ENCODE measurements around the gene INSR. TPM values are rescaled to one million over a fixed set of nuclear protein-coding genes. Genes with fewer than 3 reads are reported as not detected.
A peak's percentile ranks its signal among the peaks of the same experiment; 100 is the strongest.
"Not testable (repeated sequence)": the region's sequence is repeated elsewhere in the genome, so short reads cannot be mapped to it uniquely, and the experiment has no call there.

Gene INSR
- total RNA-seq, 4 donors from 2014 or later, result 54.0 to 226 (median 71.1) TPM

DNA sequence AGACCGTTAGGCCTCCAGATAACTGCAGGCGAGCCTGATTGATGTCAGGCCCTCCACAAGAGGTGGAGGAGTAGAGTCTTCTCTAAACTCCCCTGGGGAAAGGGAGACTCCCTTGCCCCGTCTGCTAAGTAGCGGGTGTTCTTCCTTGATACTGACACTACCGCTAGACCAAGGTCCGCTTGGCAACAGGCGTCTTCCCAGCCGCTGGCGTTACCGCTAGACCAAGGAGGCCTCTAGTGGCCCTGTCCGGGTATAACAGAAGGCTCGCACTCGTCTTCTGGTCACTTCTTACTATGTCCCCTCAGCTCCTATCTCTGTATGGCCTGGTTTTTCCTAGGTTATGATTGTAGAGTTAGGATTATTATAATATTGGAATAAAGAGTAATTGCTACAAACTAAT lies 227.1 kb downstream of the INSR start:
- peaks cover 3 to 19% of the 10 kb centered on the region in 2 donors for H3K36me3 ChIP-seq
- H3K4me3 ChIP-seq; H3K27me3 ChIP-seq; ATAC-seq; DNase-seq; H3K4me1 ChIP-seq; H3K9me3 ChIP-seq; H3K27ac ChIP-seq; in situ Hi-C loops (cut with MboI; ENCODE audit: low sequenced_read_pairs in 4 of 4); intact Hi-C loops (cut with DNase I; ENCODE audit: low total_unique reads): not testable (repeated sequence)
- TF ChIP-seq, protein P1, sequence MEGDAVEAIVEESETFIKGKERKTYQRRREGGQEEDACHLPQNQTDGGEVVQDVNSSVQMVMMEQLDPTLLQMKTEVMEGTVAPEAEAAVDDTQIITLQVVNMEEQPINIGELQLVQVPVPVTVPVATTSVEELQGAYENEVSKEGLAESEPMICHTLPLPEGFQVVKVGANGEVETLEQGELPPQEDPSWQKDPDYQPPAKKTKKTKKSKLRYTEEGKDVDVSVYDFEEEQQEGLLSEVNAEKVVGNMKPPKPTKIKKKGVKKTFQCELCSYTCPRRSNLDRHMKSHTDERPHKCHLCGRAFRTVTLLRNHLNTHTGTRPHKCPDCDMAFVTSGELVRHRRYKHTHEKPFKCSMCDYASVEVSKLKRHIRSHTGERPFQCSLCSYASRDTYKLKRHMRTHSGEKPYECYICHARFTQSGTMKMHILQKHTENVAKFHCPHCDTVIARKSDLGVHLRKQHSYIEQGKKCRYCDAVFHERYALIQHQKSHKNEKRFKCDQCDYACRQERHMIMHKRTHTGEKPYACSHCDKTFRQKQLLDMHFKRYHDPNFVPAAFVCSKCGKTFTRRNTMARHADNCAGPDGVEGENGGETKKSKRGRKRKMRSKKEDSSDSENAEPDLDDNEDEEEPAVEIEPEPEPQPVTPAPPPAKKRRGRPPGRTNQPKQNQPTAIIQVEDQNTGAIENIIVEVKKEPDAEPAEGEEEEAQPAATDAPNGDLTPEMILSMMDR (IDR thresholded peaks at IDR 0.05 in 4 of 5, conservative IDR thresholded peaks at IDR 0.05 in 1 of 5), result peak in 1 of 5 experiments; percentile 30

- no peak overlapping the region for H3K27ac ChIP-seq
- no peak for DNase-seq
- no peaks in the 10 kb centered on the region for H3K36me3 ChIP-seq
- in situ Hi-C loops (cut with MboI; ENCODE audit: low sequenced_read_pairs in 4 of 4), result no loop called here
- H3K9me3 ChIP-seq, result no peaks in the 10 kb centered on the region
- no peaks in the 10 kb centered on the region for H3K27me3 ChIP-seq
- intact Hi-C loops (cut with DNase I; ENCODE audit: low total_unique reads), result no loop called here
- no peak for TF ChIP-seq POLR2A (IDR thresholded peaks at IDR 0.05)
- TF ChIP-seq, protein P1 (IDR thresholded peaks at IDR 0.05 in 4 of 5, conservative IDR thresholded peaks at IDR 0.05 in 1 of 5), result no peak
- no peak for ATAC-seq
- H3K4me1 ChIP-seq, result no peaks in the 10 kb centered on the region
- H3K4me3 ChIP-seq, result no peak overlapping the region
These were observed 230.3 kb downstream of the INSR start for GRCh38 chr19:7063764-7064418.

DNA sequence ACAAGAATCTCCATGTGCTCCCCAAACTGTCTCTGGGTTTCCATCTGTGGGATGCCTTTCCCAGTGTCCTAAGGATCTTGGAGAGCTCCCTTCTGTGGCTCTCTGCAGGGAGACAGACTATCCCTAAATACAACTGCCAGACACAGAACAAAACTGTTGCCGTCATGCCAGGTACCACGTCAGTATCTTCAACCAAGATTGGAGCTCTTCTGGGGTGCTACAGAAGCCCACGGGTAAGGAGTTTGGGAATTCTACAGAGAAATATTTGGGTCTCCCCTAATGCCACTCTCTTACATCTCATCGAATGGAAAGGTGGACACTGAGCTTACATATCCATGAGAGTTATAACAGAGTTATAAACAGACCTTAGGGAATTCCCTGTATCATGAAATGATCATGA lies 230.9 kb downstream of the INSR start:
- ATAC-seq (no peak), DNase-seq (no peak)
- no peaks in the 10 kb centered on the region for H3K4me1 ChIP-seq
- H3K27me3 ChIP-seq, result no peaks in the 10 kb centered on the region
- intact Hi-C loops (cut with DNase I; ENCODE audit: low total_unique reads), result no loop called here
- H3K27ac ChIP-seq, result no peak overlapping the region
- H3K36me3 ChIP-seq, result no peaks in the 10 kb centered on the region
- H3K9me3 ChIP-seq, result no peaks in the 10 kb centered on the region
- H3K4me3 ChIP-seq, result no peak overlapping the region
- in situ Hi-C loops (cut with MboI; ENCODE audit: low sequenced_read_pairs in 4 of 4), result no loop called here
- TF ChIP-seq, protein P1 (IDR thresholded peaks at IDR 0.05 in 4 of 5, conservative IDR thresholded peaks at IDR 0.05 in 1 of 5), result no peak
- no peak for TF ChIP-seq POLR2A (IDR thresholded peaks at IDR 0.05)

Other genes starting within 250 kb of the INSR start
- not detected for gene MBD3L2, start 245.1 kb downstream of the INSR start, total RNA-seq
- gene MBD3L3, start 235.7 kb downstream of the INSR start, total RNA-seq, result not detected
- gene ZNF557, start 224.7 kb downstream of the INSR start, total RNA-seq, result 1 to 10 TPM; 3.9 to 5.3 (median 4.3) TPM
- gene ARHGEF18, start 54.5 kb upstream of the INSR start, total RNA-seq, result 10 to 100 TPM in 2 of 4 donors, 1 to 10 TPM in 2; 7.9 to 11.3 (median 10.2) TPM
- 1 to 10 TPM in 2 of 4 donors, under 1 TPM in 1, not detected in 1; 0.51 to 1.4 (median 1.1) TPM for gene PEX11G, start 194.6 kb upstream of the INSR start, total RNA-seq
- 100 to 1,000 TPM in 2 of 4 donors, 10 to 100 TPM in 2; 69.8 to 139 (median 116) TPM for gene ZNF358, start 221.7 kb upstream of the INSR start, total RNA-seq
- 10 to 100 TPM in 3 of 4 donors, 1 to 10 TPM in 1; 9.2 to 13.6 (median 11.5) TPM for gene MCOLN1, start 228.2 kb upstream of the INSR start, total RNA-seq
- 100 to 1,000 TPM in 1 of 4 donors, 10 to 100 TPM in 3; 61.4 to 101 (median 75.1) TPM for gene PNPLA6, start 241.3 kb upstream of the INSR start, total RNA-seq

Measured in gastrocnemius medialis (tissue), 4 donors.